DMS114 treated with DMSO at 0.1 percent for 48 hours (cell line): ENCODE measurements around the gene PRDM16.

Experiments used
- DNase-seq: peaks from one replicate; lab custom pipeline; 2025; ENCODE audit not compliant: unreplicated experiment; lab: John Stamatoyannopoulos, UW

The PRDM16 gene

GRCh38 chr1:3464649-3465025, 395.6 kb downstream of the PRDM16 start:
- DNase-seq = no peak

GRCh38 chr1:3465091-3465934, 396.3 kb downstream of the PRDM16 start:
- no peak for DNase-seq

- no peak for DNase-seq
These were observed 396.9 kb downstream of the PRDM16 start for GRCh38 chr1:3465935-3466321.

- DNase-seq = no peak
These were observed 397.5 kb downstream of the PRDM16 start for GRCh38 chr1:3466366-3467075.

GRCh38 chr1:3467096-3468036, 398.4 kb downstream of the PRDM16 start:
- DNase-seq = no peak

- DNase-seq = no peak
These were observed 399.5 kb downstream of the PRDM16 start for GRCh38 chr1:3468236-3469103.

- DNase-seq = no peak
These were observed 400.3 kb downstream of the PRDM16 start for GRCh38 chr1:3469104-3469848.

GRCh38 chr1:3469849-3470649, 401.0 kb downstream of the PRDM16 start:
- DNase-seq = no peak

GRCh38 chr1:3470650-3471355, 401.8 kb downstream of the PRDM16 start:
- no peak for DNase-seq

GRCh38 chr1:3471356-3472087, 402.5 kb downstream of the PRDM16 start:
- DNase-seq = no peak

GRCh38 chr1:3472088-3472850, 403.3 kb downstream of the PRDM16 start:
- DNase-seq = no peak

GRCh38 chr1:3472906-3473305, 403.9 kb downstream of the PRDM16 start:
- DNase-seq = no peak

GRCh38 chr1:3473381-3473844, 404.4 kb downstream of the PRDM16 start:
- DNase-seq = no peak

GRCh38 chr1:3474016-3474415, 405.0 kb downstream of the PRDM16 start:
- DNase-seq = no peak

- DNase-seq = no peak
These were observed 405.4 kb downstream of the PRDM16 start for GRCh38 chr1:3474421-3474820.

GRCh38 chr1:3475839-3476573, 407.0 kb downstream of the PRDM16 start:
- DNase-seq = no peak
